GM08714 (cell line): ENCODE results near the gene WDR35.
"Not testable (repeated sequence)": the region's sequence is repeated elsewhere in the genome, so short reads cannot be mapped to it uniquely, and the experiment has no call there.

Experiments used
- H3K4me3 ChIP-seq: fragments of 200-500 bp; sonication (Bioruptor generic); 2 replicates; pipeline ENCODE4 v1.5.1; 2014; ENCODE audit warnings: mild to moderate bottlenecking, low read length, inconsistent platforms
- ZNF274 ChIP-seq: IDR thresholded peaks from 2 replicates; pipeline ENCODE4 v1.6.1; 2012; ENCODE audit warnings: mild to moderate bottlenecking, low read depth, low read length

The WDR35 gene

DNA sequence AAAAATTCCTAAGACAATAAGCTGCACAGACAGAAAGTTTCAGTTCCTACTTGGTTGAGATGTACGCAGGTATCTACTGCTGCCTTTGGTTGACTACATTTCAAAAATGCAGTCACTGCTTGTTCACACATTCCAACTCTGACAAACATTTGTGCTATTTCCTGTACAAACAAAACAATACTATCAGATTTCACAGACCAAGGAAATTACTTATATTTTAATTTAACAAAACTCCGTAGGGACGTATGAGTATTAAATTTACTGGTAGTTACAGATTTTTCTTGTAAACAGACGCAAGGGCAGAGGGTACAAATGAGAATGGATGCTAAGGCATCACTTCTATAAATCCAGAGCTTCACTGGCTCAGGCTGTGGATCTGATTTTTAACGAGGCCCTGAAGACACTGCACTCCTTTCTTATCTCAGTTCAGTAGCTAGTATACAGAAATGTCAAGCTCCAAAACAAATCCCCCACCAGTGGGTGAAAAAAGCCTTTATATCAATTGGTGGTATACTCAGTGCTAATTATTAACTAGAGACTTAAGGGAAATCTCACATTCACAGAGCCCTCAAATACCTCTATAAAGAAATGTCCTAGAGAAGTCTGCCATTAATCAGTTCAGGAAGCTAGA is 56.4 kb downstream of the WDR35 start:
- H3K4me3 ChIP-seq: no peak overlapping the region
- no peak for TF ChIP-seq ZNF274

DNA sequence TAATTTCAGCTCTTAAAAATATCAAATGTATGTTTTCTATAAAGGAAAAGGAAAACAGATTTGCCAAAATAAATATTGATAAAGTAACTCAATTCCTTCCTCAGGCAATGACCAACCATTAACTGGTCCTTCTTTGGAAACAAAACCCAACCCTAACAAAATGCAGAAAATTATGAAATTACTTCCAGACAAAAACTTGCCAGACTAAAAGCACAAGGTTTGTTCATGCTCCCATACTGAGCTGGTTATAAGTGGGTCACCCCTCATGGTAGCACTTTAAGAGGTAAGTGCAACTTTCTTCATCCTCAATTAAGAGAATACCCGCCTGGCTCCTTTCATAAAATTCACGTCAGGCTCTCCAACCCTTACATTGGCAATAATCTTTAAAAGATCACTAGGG is 57.0 kb downstream of the WDR35 start:
- H3K4me3 ChIP-seq: no peak overlapping the region
- TF ChIP-seq ZNF274: no peak

- H3K4me3 ChIP-seq: no peak overlapping the region
- no peak for TF ChIP-seq ZNF274
These were observed 60.7 kb downstream of the WDR35 start for GRCh38 chr2:19929226-19929625.

DNA sequence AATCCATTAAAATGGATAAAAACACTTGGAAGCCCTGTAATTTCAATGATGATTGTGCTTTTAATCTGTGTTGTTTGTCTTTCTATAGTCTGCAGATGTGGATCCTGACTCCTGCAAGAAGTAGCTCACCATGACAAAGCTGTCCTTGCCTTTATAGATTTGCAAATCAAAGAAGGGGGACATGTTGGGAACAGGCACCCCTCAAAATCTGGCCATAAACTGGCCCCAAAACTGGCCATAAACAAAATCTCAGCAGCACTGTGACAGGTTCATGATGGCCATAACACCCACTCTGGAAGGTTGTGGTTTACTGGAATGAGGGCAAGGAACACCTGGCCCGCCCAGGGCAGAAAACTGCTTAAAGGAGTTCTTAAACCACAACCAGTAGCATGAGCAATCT is 62.1 kb downstream of the WDR35 start:
- H3K4me3 ChIP-seq: not testable (repeated sequence)

DNA sequence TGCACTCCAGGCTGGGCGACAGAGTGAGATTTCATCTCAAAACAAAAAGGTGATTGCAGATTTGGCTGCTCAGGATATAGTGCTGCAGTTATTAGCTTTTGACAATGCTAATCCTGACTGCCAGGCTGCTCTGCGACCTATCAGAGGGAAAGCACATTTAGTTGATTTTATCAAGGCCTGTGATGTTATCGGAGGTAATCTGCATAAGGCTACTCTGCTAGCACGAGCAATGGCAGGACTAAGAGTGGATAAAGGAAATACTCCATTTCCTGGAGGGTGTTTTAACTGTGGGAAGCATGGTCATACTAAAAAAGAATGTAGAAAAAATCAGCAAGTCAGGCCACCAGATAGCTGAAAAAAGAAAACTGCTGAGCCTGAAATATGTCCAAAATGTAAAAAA is 65.4 kb downstream of the WDR35 start:
- H3K4me3 ChIP-seq: not testable (repeated sequence)

- not testable (repeated sequence) for H3K4me3 ChIP-seq
These were observed 67.7 kb downstream of the WDR35 start for GRCh38 chr2:19922188-19922587.

DNA sequence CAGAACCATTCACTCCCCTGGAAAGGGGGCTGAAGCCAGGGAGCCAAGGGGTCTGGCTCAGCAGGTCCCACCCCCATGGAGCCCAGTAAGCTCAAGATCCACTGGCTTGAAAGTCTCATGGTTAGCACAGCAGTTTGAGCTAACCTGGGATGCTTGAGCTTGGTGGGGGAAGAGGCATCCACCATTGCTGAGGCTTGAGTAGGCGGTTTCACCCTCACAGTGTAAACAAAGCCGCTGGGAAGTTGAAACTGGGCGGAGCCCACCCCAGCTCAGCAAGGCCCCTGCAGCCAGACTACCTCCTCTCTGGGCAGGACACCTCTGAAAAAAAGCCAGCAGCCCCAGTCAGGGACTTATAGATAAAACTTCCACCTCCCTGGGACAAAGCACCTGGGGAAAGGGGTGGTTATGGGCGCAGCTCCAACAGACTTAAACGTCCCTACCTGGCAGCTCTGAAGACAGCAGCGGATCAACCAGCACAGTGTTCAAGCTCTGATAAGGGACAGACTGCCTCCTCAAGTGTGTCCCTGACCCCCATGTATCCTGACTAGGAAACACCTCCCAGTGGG is 73.4 kb downstream of the WDR35 start:
- TF ChIP-seq ZNF274: no peak

DNA sequence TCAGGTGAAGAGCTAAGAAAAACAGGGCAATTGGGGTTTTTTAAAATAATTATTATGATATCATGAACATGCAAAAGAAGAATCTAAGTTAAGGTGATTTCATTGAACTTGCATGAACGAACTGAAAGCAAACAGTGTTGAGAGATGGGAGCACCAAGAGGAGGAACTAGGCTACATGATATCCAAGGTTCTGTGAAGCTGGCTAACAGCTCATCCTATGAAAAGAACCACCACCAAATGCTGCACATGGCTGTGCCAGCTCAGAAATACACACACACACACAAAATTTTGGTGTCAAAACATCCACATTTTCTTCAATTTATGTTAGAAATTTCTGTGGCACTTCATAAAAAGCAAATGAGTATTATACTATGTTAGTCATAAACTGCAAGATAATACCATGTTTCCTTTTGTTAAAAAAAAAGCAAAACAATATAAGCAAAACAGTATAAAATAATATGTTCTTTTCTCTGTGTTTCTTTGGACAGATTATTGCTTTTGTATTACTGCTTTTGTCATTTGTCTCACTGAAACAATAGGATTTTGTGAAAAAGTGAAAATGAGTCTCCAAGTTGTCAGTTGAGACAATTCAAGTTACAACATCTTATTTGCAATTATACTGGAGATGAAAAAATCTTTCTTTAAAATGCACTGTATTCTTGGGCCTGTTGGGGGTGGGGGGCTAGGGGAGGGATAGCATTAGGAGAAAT is 75.5 kb downstream of the WDR35 start:
- no peak for TF ChIP-seq ZNF274
- no peak overlapping the region for H3K4me3 ChIP-seq

More for the DNA sequence above, 73.4 kb downstream of the WDR35 start:
- H3K4me3 ChIP-seq: no peak overlapping the region

DNA sequence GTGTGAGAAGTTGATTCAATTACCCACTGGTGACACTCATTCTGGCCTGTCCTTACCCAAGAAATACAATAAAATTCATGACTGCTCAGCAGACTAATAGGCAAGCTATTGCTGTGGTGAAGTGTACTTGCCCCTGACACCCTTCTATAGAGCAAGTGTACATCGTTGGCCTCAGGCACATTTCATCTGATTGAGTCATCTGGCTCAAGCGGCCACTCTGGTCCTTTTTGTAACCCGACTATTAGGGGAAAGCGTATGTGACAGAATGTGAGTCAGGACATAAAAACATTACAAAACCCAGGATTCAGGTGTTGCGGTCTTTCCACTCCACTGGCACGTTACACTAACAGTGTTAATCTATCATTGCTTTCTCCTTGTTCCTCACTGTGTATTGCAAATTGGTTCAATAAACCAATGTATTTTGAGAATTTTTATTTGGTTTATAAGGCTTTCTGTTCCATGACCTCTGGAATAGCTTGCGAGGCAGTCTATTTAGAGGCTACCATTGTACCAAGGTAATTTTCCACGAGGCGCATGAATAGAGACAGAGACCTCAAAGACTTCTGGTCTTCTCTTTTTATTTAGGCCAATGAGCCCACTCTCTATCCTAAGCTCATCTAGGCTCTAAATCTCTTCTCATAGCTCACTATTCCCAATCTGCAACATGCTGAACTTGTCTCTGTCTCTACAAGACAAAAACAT is 77.9 kb downstream of the WDR35 start:
- TF ChIP-seq ZNF274: no peak
- no peak overlapping the region for H3K4me3 ChIP-seq

GRCh38 chr2:19902216-19902740 is 87.6 kb downstream of the WDR35 start:
- peak overlapping the region; percentile 96 for H3K4me3 ChIP-seq
- no peak for TF ChIP-seq ZNF274

- TF ChIP-seq ZNF274: no peak
- peak within 1 kb of the TSS; percentile 96 for H3K4me3 ChIP-seq
These were observed 88.3 kb downstream of the WDR35 start, which contains the start of gene TTC32 for GRCh38 chr2:19901442-19902215. Gene TTC32 (minus strand): TSS chr2:19901983. CDS start chr2:19901854, 129 bp downstream.

DNA sequence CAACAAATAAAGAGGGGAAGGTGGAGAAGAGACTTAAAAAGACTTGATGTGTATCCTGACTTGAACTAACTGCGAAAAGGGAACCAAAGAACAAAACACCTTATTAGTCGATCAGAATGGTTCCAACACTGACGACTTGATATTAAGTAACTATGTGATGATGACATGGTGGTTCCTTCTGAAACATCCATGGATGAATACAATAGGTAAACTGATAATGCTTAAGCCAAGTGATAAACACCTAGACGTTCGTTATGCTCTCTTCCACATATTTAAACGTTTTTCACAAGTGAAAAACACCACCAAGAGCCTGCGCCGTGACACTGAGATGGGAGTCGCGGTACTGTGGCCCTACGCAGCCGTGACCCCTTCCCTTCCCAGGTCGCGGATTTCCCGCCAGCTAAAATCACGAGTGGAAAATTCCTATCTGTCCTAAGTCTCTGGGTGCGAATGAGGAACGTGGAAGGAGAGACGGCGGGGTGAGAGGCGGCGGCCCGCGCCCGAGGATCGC is 88.9 kb downstream of the WDR35 start:
- H3K4me3 ChIP-seq: peak overlapping the region; percentile 96
- no peak for TF ChIP-seq ZNF274

- TF ChIP-seq ZNF274: no peak
- peak overlapping the region; percentile 96 for H3K4me3 ChIP-seq
These were observed 89.6 kb downstream of the WDR35 start for GRCh38 chr2:19899985-19900930.
